ENCODE measurements around the gene FUT8. TPM values are rescaled to one million over a fixed set of nuclear protein-coding genes. Genes with fewer than 3 reads are reported as not detected.

Gene FUT8
- total and polyA plus RNA-seq, 2 of the 8 experiments (the other 6 are each of a cell fraction or from before 2014, with no cell fraction given): 10.5 to 25.1 TPM

DNA sequence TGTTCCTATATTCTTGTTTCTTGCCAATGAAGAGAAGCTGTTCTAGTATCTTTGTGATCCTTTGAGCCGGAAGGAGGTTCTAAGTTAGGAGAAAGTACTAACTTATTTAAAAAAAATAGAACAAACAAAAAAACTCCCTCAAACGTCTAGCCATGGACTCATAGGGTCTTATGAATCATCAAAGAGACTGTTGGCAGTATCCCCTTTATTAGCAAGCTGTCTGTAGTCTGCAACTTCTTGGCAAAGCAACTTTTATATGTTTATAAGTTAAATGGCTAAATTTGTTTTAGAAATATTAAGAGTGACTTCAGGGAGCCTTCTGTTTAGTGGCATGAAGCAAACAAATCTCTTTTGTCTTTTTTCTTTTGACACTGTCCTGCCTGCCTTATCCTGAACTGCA is 291.9 kb downstream of the FUT8 start (continued):
- TF ChIP-seq KDM5A (IDR thresholded peaks at IDR 0.05; ENCODE audit: low read length) (no peak), TCF12 (IDR thresholded peaks at IDR 0.05; ENCODE audit: low read depth, low read length) (no peak), SRF (IDR thresholded peaks at IDR 0.05; ENCODE audit: low read depth, low read length) (no peak), TAF7 (optimal IDR thresholded peaks at IDR 0.05; ENCODE audit: borderline replicate concordance, low read depth, low read length) (no peak), SP2 (IDR thresholded peaks at IDR 0.05; ENCODE audit: low read length) (no peak), BRCA1 (IDR thresholded peaks at IDR 0.05; ENCODE audit: low read depth, low read length) (no peak)
- TF ChIP-seq, protein P1, sequence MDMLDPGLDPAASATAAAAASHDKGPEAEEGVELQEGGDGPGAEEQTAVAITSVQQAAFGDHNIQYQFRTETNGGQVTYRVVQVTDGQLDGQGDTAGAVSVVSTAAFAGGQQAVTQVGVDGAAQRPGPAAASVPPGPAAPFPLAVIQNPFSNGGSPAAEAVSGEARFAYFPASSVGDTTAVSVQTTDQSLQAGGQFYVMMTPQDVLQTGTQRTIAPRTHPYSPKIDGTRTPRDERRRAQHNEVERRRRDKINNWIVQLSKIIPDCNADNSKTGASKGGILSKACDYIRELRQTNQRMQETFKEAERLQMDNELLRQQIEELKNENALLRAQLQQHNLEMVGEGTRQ (IDR thresholded peaks at IDR 0.05; ENCODE audit: low read length): no peak

Measured in H1 (cell line).